C4-2B (cell line): ENCODE results near the gene ELOVL4.

Experiments used
- H3K27ac ChIP-seq: fragments of 450-650 bp; 2 replicates; pipeline ENCODE4 v1.5.1; 2017
- CTCF ChIP-seq: fragments of 450-650 bp; conservative IDR thresholded peaks from 2 replicates; pipeline ENCODE4 v1.5.1; 2017; ENCODE audit warnings: mild to moderate bottlenecking
- ZFX ChIP-seq: fragments of 450-650 bp; IDR thresholded peaks from 2 replicates; pipeline ENCODE4 v1.6.1; 2017

The ELOVL4 gene

GRCh38 chr6:79981652-79982051, 34.3 kb upstream of the ELOVL4 start:
- TF ChIP-seq ZFX (no peak), CTCF (no peak)
- H3K27ac ChIP-seq = no peak overlapping the region

- TF ChIP-seq CTCF (no peak), ZFX (no peak)
Measured at GRCh38 chr6:79971193-79971592, 23.8 kb upstream of the ELOVL4 start.

GRCh38 chr6:79969784-79970183, 22.4 kb upstream of the ELOVL4 start:
- TF ChIP-seq ZFX (no peak), CTCF (no peak)

More at GRCh38 chr6:79971193-79971592, 23.8 kb upstream of the ELOVL4 start:
- H3K27ac ChIP-seq = no peak overlapping the region

GRCh38 chr6:79967178-79967577, 19.8 kb upstream of the ELOVL4 start:
- no peak for TF ChIP-seq CTCF
- no peak for TF ChIP-seq ZFX
- H3K27ac ChIP-seq = no peak overlapping the region

More at GRCh38 chr6:79969784-79970183, 22.4 kb upstream of the ELOVL4 start:
- H3K27ac ChIP-seq = no peak overlapping the region

- no peak for TF ChIP-seq ZFX
- no peak for TF ChIP-seq CTCF
- no peak overlapping the region for H3K27ac ChIP-seq
Measured at GRCh38 chr6:79964607-79965081, 17.3 kb upstream of the ELOVL4 start.

- TF ChIP-seq CTCF (no peak), ZFX (no peak)
- H3K27ac ChIP-seq = no peak overlapping the region
Measured at GRCh38 chr6:79954849-79955248, 7.5 kb upstream of the ELOVL4 start.

- TF ChIP-seq CTCF = peak; percentile 82
- no peak for TF ChIP-seq ZFX
- no peak overlapping the region for H3K27ac ChIP-seq
Measured at GRCh38 chr6:79949233-79949632, 1.9 kb upstream of the ELOVL4 start.
